H9 (cell line): Measurements from ENCODE around the gene TCN2. TPM values are rescaled to one million over a fixed set of nuclear protein-coding genes. Genes with fewer than 3 reads are reported as not detected.

ENCODE experiments used
- DNase-seq: peaks from one replicate; pipeline ENCODE4 v3.0.0-alpha.2; 2017
- H2AFZ ChIP-seq: one replicate; pipeline ENCODE4 v1.6.1; 2013; ENCODE audit warnings: mild to moderate bottlenecking, low read length, control low read depth, moderate library complexity
- H2AK5ac ChIP-seq: 2 replicates; pipeline ENCODE4 v1.6.1; 2013; ENCODE audit warnings: low read length, control low read depth, mixed read lengths; ENCODE audit not compliant: insufficient read length
- H2BK120ac ChIP-seq: one replicate; pipeline ENCODE4 v1.6.1; 2013; ENCODE audit warnings: low read depth, mild to moderate bottlenecking, low read length, control low read depth, inconsistent platforms; ENCODE audit not compliant: poor library complexity, severe bottlenecking
- H2BK12ac ChIP-seq: 2 replicates; pipeline ENCODE4 v1.6.1; 2013; ENCODE audit warnings: low read length, control low read depth, mixed read lengths, low read depth; ENCODE audit not compliant: insufficient read length
- H2BK15ac ChIP-seq: 2 replicates; pipeline ENCODE4 v1.6.1; 2013; ENCODE audit warnings: low read depth, low read length, control low read depth
- H2BK20ac ChIP-seq: one replicate; pipeline ENCODE4 v1.6.1; 2013; ENCODE audit warnings: low read depth, mild to moderate bottlenecking, low read length, control low read depth, inconsistent platforms; ENCODE audit not compliant: poor library complexity, severe bottlenecking
- H2BK5ac ChIP-seq: 2 replicates; pipeline ENCODE4 v1.6.1; 2013; ENCODE audit warnings: low read length, control low read depth, mixed read lengths; ENCODE audit not compliant: insufficient read length
- H3K14ac ChIP-seq: 2 replicates; pipeline ENCODE4 v1.6.1; 2013; ENCODE audit warnings: low read length, control low read depth; ENCODE audit not compliant: insufficient read depth
- H3K18ac ChIP-seq: 2 replicates; pipeline ENCODE4 v1.6.1; 2013; ENCODE audit warnings: low read depth, mild to moderate bottlenecking, mixed read lengths, low read length, control low read depth; ENCODE audit not compliant: insufficient read length
- H3K23ac ChIP-seq: 2 replicates; pipeline ENCODE4 v1.6.1; 2013; ENCODE audit warnings: low read length, control low read depth, mixed read lengths, low read depth; ENCODE audit not compliant: insufficient read length
- H3K23me2 ChIP-seq: 2 replicates; pipeline ENCODE4 v1.6.1; 2013; ENCODE audit warnings: low read depth, mild to moderate bottlenecking, mixed read lengths, low read length, control low read depth; ENCODE audit not compliant: insufficient read length, poor library complexity, severe bottlenecking
- H3K27ac ChIP-seq: 2 replicates; pipeline ENCODE4 v1.5.1; 2013; ENCODE audit warnings: low read length, control low read depth, mixed read lengths, low read depth; ENCODE audit not compliant: insufficient read length
- H3K27me3 ChIP-seq: 2 replicates; pipeline ENCODE4 v1.6.1; 2013; ENCODE audit warnings: low read length, control low read depth, inconsistent platforms; ENCODE audit not compliant: insufficient read depth
- H3K4ac ChIP-seq: 2 replicates; pipeline ENCODE4 v1.6.1; 2013; ENCODE audit warnings: low read depth, mild to moderate bottlenecking, control low read depth, inconsistent platforms, low read length, moderate library complexity
- H3K4me1 ChIP-seq: 2 replicates; pipeline ENCODE4 v1.6.1; 2013; ENCODE audit warnings: low read length, control low read depth, inconsistent platforms; ENCODE audit not compliant: insufficient read depth
- H3K4me2 ChIP-seq: 2 replicates; pipeline ENCODE4 v1.6.1; 2013; ENCODE audit warnings: low read length, control low read depth, mixed read lengths; ENCODE audit not compliant: insufficient read length, insufficient read depth
- H3K56ac ChIP-seq: 2 replicates; pipeline ENCODE4 v1.6.1; 2013; ENCODE audit warnings: low read depth, mild to moderate bottlenecking, mixed read lengths, low read length, control low read depth; ENCODE audit not compliant: insufficient read length
- H3K79me1 ChIP-seq: 2 replicates; pipeline ENCODE4 v1.6.1; 2013; ENCODE audit warnings: low read depth, mild to moderate bottlenecking, moderate library complexity, low read length, control low read depth, inconsistent platforms; ENCODE audit not compliant: insufficient read depth, poor library complexity, severe bottlenecking
- H3K79me2 ChIP-seq: 2 replicates; pipeline ENCODE4 v1.6.1; 2013; ENCODE audit warnings: low read length, control low read depth, inconsistent platforms; ENCODE audit not compliant: insufficient read depth
- H3K9ac ChIP-seq: 2 replicates; pipeline ENCODE4 v1.6.1; 2013; ENCODE audit warnings: low read length, control low read depth, mixed read lengths; ENCODE audit not compliant: insufficient read length; ENCODE audit errors: extremely low read depth
- H3K9me3 ChIP-seq: one replicate; pipeline ENCODE4 v1.6.1; 2013; ENCODE audit warnings: low read depth, low read length, inconsistent platforms; ENCODE audit not compliant: control insufficient read depth
- H3T11ph ChIP-seq: one replicate; pipeline ENCODE4 v1.6.1; 2013; ENCODE audit warnings: mild to moderate bottlenecking, low read length, control low read depth, inconsistent platforms
- H4K20me1 ChIP-seq: one replicate; pipeline ENCODE4 v1.6.1; 2013; ENCODE audit not compliant: control insufficient read depth, insufficient read length, insufficient read depth
- H4K5ac ChIP-seq: 2 replicates; pipeline ENCODE4 v1.6.1; 2013; ENCODE audit warnings: low read depth, mild to moderate bottlenecking, mixed read lengths, low read length, control low read depth; ENCODE audit not compliant: insufficient read length
- H4K8ac ChIP-seq: replicated peaks from 2 replicates; pipeline ENCODE4 v1.6.1; 2013; ENCODE audit warnings: low read length, control low read depth, mixed read lengths, low read depth; ENCODE audit not compliant: insufficient read length
- H4K91ac ChIP-seq: 2 replicates; pipeline ENCODE4 v1.6.1; 2013; ENCODE audit warnings: low read depth, mild to moderate bottlenecking, moderate library complexity, mixed read lengths, low read length, control low read depth; ENCODE audit not compliant: insufficient read length
- H3K27ac Mint-ChIP-seq, 3 experiments: 2 replicates in 2 of 3; 3 replicates in 1 of 3; pipeline ENCODE4 v1.8.0; 2020 to 2021; ENCODE audit warnings: mixed read lengths in 3 of 3, mild to moderate bottlenecking in 1 of 3, moderate library complexity in 1 of 3
- H3K27me3 Mint-ChIP-seq: 2 replicates; pipeline ENCODE4 v1.8.0; 2021; ENCODE audit warnings: low read depth, mild to moderate bottlenecking, moderate library complexity, mixed read lengths
- H3K36me3 Mint-ChIP-seq, 3 experiments: 2 replicates in 2 of 3; 3 replicates in 1 of 3; pipeline ENCODE4 v1.8.0; 2020 to 2021; ENCODE audit warnings: low read depth in 3 of 3, mixed read lengths in 3 of 3; ENCODE audit not compliant: insufficient read depth in 1 of 3
- H3K4me1 Mint-ChIP-seq, 2 experiments: 2 replicates each; pipeline ENCODE4 v1.8.0; 2020; ENCODE audit warnings: mixed read lengths in 2 of 2
- H3K4me3 Mint-ChIP-seq, 2 experiments: 2 replicates in 1 of 2; 3 replicates in 1 of 2; pipeline ENCODE4 v1.8.0; 2020 to 2021; ENCODE audit warnings: mild to moderate bottlenecking in 2 of 2, mixed read lengths in 2 of 2, moderate library complexity in 1 of 2
- H3K9me3 Mint-ChIP-seq, 2 experiments: 2 replicates in 1 of 2; 3 replicates in 1 of 2; pipeline ENCODE4 v1.8.0; 2020; ENCODE audit warnings: mild to moderate bottlenecking in 2 of 2, mixed read lengths in 2 of 2, moderate library complexity in 1 of 2
- WGBS: extraction: QIAGEN DNeasy Blood & Tissue Kit; methylation state at CpG from one replicate; pipeline ENCODE4 v1.1.7; 2013; ENCODE audit warnings: missing lambda C conversion rate, low lambda C conversion rate, mixed read lengths; ENCODE audit not compliant: insufficient read length; ENCODE audit errors: extremely low coverage; 5-methylcytosine and 5-hydroxymethylcytosine counted together
- total RNA-seq: library from RNA; stranded (reverse); gene quantifications from 2 replicates; pipeline ENCODE4 v1.2.1, GENCODE V29; 2021
- TF ChIP-seq, protein P1 (sequence below): fragments of 200-600 bp; sonication (generic); conservative IDR thresholded peaks from 3 replicates; pipeline ENCODE4 v1.8.0; 2021; ENCODE audit warnings: antibody characterized with exemption, mild to moderate bottlenecking

TCN2 gene
- total RNA-seq, 1 experiment from 2014 or later = 42.2 TPM

- no peaks in the 10 kb centered on the region for H3K9me3 Mint-ChIP-seq
- Histone ChIP-seq H3K9ac (no peak overlapping the region), H2BK5ac (no peak overlapping the region), H3K18ac (no peak overlapping the region), H4K91ac (no peak overlapping the region), H3K9me3 (no peaks in the 10 kb centered on the region), H2BK15ac (no peak overlapping the region), H4K5ac (no peak overlapping the region), H2BK120ac (no peak overlapping the region), H2BK12ac (no peak overlapping the region), H3K23me2 (no peaks in the 10 kb centered on the region), H3K4me2 (no peak overlapping the region), H3K4ac (no peak overlapping the region), H3K79me1 (no peaks in the 10 kb centered on the region), H2BK20ac (no peak overlapping the region), H3K4me1 (no peaks in the 10 kb centered on the region), H4K20me1 (no peaks in the 10 kb centered on the region), H4K8ac (no peak overlapping the region), H3K27ac (no peak overlapping the region), H3K14ac (no peak overlapping the region), H3K56ac (no peak overlapping the region), H3K23ac (no peak overlapping the region), H3K27me3 (no peaks in the 10 kb centered on the region), H2AFZ (no peak overlapping the region), H3K79me2 (peaks cover 2% of the 10 kb centered on the region; the same call in 1 of the 2 replicates), H2AK5ac (no peak overlapping the region), H3T11ph (no peak overlapping the region)
- H3K27ac Mint-ChIP-seq = no peak overlapping the region; a peak in 1 of 7 replicates
- H3K36me3 Mint-ChIP-seq = peaks cover 63 to 96% (median 86%) of the 10 kb centered on the region in 3 experiments
- H3K4me1 Mint-ChIP-seq = 0 out of 4 replicates have a peak, but pooled peaks cover 0 to 2% of the 10 kb centered on the region in 2 experiments
- DNase-seq = no peak
- WGBS = no CpG with 5 or more reads among the region's 15 CpGs
- TF ChIP-seq, protein P1, sequence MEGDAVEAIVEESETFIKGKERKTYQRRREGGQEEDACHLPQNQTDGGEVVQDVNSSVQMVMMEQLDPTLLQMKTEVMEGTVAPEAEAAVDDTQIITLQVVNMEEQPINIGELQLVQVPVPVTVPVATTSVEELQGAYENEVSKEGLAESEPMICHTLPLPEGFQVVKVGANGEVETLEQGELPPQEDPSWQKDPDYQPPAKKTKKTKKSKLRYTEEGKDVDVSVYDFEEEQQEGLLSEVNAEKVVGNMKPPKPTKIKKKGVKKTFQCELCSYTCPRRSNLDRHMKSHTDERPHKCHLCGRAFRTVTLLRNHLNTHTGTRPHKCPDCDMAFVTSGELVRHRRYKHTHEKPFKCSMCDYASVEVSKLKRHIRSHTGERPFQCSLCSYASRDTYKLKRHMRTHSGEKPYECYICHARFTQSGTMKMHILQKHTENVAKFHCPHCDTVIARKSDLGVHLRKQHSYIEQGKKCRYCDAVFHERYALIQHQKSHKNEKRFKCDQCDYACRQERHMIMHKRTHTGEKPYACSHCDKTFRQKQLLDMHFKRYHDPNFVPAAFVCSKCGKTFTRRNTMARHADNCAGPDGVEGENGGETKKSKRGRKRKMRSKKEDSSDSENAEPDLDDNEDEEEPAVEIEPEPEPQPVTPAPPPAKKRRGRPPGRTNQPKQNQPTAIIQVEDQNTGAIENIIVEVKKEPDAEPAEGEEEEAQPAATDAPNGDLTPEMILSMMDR = no peak
- no peaks in the 10 kb centered on the region for H3K27me3 Mint-ChIP-seq
- H3K4me3 Mint-ChIP-seq = no peak overlapping the region
Observed at GRCh38 chr22:30584441-30584840, 22.5 kb upstream of the TCN2 start.
